GM18519 (cell line): ENCODE results near the gene ZCWPW1.
"Not testable (repeated sequence)": the region's sequence is repeated elsewhere in the genome, so short reads cannot be mapped to it uniquely, and the experiment has no call there.

Experiments
- ATAC-seq: cut with Tn5 transposase; IDR thresholded peaks from one replicate; pipeline ENCODE4 v1.9.1; 2021; ENCODE audit warnings: mild to moderate bottlenecking, moderate library complexity; ENCODE audit not compliant: unreplicated experiment, low FRiP score

The ZCWPW1 gene

DNA sequence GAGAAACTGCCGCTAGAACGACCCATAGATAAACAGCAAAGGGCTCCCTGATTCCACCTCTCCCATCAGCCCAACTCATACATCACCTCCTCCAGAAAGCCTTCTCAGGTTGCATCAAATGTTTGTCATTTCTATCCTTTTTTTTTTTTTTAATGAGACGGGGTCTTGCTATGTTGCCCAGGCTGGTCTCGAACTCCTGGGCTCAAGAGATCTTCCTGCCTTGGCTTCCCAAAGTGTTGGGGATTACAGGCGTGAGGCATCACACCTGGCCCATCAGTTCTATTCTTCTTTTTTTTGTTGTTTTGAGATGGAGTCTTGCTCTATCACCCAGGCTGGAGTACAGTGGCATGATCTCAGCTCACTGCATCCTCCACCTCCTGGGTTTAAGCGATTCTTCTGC, 28.5 kb upstream of the ZCWPW1 start:
- ATAC-seq: no peak

DNA sequence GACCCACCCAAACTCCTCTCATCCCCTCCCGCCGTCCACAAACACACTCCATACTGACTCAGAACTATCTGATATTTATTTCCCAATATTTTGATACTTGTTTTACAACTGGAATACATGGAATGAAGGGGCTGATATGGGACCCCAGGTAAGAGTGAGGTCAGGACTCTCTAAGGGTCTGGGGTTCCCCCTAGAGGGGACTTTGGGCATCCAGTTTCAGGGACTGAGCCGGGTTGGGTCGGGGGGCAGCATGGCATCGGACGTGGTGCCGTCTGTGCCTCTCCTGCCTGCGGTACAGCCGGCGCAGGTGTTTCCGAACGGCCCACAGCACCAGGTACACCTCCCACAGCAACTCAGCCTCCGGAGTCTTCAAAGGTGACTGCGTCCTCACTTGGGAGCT, 28.1 kb upstream of the ZCWPW1 start:
- ATAC-seq: no peak

DNA sequence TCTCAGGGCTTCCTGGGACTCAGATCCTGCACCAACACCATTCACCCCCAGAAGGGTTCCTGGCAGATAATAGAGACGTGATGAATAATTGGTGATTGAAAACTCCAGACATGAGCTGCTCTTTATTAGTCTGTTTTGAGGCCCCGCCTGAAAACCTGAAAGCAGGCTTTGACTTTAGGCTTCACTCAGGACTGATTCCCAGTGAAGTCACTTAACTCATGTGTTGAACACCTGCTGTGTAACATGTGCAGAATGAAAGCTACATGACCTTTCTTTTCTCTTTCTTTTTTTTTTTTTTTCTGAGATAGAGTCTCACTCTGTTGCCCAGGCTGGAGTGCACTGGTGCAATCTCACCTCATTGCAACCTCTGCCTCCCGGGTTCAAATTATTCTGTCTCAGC, 26.7 kb upstream of the ZCWPW1 start:
- no peak for ATAC-seq

DNA sequence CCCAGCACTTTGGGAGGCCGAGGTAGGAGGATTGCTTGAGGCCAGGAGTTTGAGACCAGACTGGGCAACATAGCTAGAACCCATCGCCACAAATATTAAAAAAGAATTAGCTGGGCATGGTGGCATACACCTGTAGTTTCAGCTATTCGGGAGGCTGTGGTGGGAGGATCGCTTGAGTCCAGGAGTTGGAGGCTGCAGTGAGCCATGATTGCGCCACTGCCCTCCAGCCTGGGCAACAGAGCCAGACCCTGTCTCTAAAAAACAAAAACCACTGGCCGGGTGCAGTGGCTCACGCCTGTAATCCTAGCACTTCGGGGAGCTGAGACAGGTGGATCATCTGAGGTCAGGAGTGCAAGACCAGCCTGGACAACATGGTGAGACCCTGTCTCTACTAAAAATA, 25.4 kb upstream of the ZCWPW1 start:
- not testable (repeated sequence) for ATAC-seq

DNA sequence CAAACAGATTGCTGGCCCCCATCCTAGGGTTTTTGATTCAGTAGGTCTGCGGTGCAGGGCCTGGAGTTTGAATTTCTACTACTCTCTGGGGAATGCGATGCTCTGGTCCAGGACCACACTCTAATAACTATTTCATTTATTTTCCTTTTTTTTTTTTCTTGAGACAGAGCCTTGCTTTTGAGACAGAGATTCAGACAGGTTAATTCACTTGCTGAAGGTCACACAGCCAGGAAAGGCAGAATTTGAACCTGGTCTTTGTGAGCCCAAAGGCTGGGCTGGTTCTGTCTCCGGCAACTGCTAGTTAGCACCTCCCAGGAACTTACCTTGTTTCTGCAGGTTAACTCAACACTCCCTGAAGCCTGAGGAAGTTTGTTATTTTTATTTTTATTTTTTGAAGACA, 24.0 kb upstream of the ZCWPW1 start:
- ATAC-seq: no peak

DNA sequence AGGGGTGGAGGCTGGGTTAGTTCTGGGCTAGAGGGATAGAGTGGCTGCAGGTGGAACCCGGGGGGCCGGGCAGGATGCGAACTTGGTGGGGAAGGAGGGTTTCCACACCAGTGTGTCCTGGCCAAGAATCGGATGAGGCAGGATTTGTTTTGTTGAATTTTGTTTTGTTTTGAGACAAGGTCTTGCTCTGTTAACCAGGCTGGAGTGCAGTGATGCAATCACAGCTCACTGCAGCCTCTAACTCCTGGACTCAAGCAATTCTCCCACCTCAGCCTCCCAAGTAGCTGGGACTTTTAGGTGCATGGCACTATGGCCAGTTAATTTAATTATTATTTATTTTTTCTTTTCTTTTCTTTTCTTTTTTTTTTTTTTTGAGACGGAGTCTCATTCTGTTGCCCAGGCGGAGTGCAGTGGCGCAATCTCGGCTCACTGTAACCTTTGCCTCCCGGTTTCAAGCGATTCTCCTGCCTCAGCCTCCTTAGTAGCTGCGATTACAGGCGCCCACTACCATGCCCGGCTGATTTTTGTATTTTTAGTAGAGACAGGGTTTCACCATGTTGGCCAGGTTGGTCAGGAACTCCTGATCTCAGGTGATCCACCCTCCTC, 20.8 kb upstream of the ZCWPW1 start:
- ATAC-seq: no peak

DNA sequence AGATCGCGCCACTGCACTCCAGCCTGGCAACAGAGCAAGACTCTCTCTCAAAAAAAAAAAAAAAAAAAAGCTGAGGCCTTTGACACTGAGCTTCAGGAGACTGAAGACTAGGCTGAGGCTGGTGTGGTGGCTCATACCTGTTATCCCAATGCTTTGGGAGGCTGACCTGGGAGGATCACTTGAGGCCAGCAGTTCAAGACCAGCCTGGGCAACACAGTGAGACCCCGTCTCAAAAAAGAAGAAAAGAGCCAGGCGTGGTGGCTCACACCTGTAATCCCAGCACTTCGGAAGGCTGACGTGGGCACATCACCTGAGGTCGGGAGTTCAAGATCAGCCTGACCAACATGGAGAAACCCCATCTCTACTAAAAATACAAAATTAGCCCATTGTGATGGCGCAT, 18.9 kb upstream of the ZCWPW1 start:
- not testable (repeated sequence) for ATAC-seq

DNA sequence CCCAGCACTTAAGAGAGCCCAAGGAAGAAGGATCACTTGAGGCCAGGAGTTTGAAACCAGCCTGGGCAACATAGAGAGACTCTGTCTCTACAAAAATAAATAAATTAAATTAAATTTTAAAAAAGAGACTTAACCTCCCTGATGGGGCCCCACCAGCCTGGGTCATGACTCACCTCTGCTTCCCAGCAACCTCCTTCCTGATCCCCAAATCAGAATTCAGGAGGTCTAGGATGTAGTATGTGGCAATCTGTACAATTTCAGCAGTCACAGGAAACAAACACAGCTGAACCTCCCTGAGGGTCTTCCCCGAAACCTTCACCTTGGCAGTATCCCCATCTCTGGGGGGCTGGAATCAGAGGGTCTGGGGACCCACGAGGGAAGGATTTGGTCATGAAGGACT, 17.5 kb upstream of the ZCWPW1 start:
- no peak for ATAC-seq

DNA sequence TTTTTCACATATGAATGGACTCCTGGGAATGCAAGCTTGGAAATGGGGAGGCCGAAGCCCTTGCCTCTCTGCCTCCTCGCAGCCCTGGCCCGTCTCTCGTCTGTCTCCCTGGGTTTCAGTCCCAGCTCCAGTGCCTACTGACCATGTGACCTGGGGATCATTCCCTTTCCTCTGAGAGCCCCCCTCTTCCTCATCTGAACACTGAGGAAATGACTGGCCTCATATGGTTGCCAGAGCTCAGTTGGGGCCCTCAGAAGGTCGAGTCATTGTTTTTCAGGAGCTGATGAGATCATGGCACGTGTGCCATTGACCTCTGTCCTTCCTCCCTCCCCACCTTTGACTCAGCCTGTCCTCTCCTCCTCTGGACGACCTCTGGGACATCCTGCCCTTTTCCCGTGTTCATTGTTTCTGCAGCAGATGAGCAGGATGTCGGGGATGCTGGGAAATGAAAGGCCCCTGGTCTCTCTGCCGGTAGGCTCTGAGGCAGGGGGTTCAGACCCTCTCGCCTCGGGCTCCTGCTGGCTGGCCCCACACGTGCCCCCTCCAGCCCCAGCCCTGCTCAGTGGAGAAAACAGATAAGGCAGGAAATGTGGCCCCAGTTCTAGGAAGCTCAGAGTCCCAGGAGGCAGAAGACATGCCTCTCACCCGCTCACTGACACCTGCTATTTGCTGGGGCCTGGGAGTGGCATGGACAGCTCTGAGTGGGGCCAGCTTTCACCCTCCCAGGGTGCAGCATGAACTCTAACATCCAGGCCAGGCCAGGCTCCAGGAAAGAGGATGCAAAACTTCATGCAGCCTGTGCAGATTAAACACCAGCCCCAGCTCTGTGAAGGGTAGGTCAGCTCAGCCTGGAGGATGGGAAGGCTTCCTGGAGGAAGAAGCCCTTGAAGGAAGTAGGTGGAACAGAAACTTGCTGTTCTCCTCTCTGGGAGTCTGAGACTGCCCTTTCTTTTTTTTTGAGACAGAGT, 16.1 kb upstream of the ZCWPW1 start:
- no peak for ATAC-seq

DNA sequence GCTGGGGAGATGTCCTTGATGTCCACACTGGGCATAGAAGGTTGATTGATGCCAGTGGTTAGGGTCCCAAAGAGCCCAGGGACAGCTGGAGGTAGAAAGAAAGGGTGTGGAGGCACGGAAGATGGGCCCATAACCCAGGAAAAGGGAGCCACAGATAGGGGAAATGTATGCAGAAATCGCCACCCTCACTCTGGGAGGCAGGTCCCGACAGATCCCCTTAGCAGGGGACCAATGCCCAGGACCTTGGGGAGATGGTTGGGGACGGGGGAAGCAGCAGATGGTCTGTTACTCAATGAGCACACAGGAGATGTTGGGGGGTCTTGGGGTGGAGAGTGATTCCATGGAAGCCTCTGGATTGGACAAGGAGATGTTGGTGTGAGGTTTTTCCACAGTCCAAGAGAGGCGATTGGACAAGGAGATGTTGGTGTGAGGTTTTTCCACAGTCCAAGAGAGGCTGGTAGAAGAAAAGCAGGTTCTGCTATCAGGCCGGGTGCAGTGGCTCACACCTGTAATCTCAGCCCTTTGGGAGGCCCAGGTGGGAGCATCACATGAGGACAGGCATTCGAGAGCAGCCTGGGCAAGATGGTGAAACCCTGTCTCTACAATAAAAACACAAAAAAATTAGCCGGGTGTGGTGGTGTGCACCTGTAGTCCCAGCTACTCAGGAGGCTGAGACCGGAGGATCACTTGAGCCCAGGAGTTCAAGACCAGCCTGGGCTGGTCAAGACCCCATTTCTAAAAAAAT, 14.8 kb upstream of the ZCWPW1 start:
- ATAC-seq: no peak

DNA sequence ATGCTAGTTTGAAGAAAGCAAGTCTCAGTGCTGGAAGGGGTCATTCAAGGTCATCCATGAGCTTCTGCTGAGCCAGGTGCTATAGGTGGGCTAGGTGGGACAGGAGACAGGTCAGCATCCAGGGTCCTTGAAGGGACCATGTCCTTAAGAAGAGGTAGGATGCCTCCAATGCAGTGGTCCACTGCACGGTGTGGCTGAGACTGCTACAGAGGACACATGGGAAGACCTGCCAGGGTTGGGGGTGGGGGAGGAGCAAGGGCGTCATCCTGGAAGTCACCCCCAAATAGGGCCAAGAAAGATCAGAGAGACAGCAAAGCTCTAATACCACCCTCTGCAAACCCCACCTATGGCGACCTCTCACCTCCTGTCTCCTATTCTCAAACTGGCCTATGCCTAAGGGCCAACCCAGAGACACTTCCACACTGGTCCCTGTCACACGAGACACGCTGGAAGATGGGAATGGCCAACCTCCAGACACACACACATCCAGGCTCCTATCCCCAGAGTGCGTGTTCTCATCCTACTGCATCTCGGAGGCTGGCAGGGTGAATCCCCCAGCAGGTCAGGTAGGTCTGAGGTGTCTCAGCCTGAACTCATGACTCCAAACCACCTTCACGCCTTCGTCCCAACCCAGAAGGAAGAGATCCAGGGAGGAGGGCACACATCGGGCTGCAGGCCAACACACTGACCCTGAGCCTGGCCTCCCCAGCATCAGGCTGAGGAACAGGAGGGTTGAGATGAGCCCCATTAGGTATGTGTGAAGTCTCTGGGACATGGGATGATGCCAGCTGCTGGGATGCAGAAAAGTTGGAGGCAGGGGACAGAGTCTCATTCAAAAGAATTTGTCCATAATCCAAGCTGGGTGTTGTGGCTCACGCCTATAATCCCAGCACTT, 13.4 kb upstream of the ZCWPW1 start:
- no peak for ATAC-seq

DNA sequence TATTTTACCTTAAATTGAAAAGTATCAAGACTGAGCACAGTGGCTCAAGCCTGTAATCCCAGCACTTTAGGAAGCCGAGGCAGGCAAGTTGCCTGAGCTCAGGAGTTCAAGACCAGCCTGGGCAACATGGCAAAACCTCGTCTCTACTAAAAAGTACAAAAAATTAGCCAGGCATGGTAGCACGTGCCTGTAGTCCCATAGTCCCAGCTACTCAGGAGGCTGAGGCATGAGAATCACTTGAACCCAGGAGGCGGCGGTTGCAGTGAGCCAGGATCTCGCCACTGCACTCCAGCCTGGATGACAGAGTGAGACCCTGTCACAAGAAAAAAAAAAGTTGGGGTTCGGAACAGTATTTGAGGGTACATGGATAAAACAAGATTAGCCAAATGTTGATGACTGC, 10.7 kb upstream of the ZCWPW1 start:
- ATAC-seq: not testable (repeated sequence)

DNA sequence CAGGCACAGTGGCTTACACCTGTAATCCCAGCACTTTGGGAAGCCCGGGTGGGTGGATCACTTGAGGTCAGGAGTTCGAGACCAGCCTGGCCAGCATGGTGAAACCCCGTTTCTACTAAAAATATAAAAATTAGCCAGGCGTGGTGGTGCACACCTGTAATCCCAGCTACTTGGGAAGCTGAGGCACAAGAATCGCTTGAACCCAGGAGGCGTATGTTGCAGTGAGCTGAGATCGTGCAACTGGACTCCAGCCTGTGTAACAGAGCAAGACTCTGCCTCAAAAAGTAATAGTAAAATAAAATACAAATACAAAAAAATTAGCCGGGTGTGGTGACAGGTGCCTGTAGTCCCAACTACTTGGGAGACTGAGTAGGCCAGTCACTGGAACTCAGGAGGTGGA, 10.2 kb upstream of the ZCWPW1 start:
- not testable (repeated sequence) for ATAC-seq

DNA sequence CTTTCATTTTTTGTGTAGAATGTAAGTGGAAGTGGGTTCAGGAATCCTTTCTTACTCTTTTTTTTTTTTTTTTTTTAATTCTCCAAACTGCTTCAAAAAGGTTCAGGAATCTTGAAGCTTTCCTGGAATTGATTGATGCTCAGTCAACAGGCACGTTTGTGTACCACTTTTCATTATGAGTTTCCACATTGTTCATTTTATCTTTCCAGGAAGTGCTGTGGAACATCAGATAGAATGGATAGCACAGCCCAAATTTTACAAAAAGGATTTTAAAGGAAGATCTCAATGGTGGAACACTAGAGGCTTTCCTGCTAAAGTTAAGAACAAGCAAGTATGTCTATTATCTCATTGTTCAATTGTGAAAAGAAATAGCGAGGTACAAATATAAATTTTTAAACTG, 9.7 kb upstream of the ZCWPW1 start:
- ATAC-seq: no peak

DNA sequence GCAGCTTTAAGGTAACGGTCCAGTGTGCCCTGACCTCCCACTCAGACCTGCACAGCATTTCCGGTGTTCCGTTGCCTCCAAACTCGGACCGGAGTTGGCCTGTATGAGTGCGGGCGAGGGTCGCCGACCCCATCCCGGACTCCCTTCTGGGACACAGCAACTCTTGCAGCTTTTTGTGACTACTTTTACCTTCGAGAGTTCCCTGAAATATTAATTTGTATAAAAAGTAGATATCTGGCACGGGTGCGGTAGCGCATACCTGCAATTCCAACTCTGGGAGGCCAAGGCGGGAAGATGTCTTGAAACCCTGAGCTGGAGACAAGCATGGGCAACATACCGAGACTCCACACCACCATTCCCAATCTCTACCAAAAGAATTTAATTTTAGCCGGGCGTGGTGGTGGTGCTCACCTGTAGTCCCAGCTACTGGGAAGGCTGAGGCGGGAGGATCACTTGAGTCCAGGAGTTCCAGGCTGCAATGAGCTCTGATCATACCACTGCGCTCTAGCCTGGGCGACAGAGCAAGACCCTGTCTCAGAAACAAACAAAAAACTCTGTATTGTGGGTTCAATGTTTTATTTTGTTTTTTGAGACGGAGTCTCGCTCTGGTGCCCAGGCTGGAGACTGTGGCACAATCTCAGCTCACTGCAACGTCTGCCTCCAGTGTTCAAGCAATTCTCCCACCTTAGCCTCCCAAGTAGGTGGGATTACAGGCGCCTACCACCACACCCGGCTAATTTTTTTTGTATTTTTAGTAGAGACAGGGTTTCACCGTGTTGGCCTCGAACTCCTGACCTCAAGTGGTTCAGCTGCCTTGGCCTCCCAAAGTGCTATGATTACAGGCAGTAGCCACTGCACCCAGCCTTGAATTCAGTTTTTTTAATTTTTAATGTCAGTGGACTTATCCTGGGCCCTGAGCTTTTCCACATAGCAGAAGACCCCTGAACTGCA, 8.9 kb upstream of the ZCWPW1 start:
- no peak for ATAC-seq

DNA sequence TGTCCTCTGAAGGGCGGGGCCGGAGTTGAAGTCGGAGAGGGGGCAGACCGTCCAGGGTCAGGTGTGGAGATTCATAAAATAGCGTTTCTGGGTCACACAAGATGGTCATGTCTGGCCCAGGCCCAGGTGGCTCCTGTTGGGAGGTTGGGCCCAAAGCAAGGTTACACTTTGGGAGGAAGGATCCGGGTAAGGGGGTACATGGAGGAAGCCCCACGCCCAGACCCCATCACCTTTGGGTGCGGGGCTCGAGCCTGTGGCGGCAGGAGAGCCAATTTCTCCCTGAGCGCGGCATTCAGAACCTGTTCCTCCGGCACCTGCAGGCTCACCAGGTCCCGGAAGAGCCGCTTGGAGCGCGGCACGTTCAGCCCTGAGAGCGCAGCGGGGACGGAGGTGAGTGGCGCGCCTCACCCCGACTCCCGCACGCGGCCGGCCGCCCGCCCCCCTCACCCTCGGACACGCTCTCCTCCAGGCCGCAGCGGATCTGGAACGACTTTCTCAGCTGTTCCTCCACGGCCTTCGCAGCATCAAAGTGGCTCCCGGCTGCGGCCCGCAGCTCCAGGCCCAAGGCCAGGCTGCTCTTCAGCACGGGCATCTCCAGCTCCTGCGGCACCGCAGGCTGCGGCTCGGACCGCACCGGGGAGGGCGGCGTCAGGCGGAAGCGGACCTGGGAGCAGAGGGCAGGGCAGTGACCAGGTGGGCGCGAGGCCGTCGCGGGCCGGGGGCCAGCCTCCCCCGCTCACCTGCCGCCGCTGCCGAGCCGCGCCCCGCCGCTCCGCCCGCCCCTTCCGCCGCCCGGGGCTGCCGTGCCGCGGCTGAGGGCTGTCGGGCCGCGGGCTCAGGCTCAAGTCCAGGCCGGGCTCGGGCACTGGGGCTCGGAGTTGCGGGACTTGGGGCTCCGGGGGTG, 7.2 kb upstream of the ZCWPW1 start:
- ATAC-seq: peak; percentile 3

DNA sequence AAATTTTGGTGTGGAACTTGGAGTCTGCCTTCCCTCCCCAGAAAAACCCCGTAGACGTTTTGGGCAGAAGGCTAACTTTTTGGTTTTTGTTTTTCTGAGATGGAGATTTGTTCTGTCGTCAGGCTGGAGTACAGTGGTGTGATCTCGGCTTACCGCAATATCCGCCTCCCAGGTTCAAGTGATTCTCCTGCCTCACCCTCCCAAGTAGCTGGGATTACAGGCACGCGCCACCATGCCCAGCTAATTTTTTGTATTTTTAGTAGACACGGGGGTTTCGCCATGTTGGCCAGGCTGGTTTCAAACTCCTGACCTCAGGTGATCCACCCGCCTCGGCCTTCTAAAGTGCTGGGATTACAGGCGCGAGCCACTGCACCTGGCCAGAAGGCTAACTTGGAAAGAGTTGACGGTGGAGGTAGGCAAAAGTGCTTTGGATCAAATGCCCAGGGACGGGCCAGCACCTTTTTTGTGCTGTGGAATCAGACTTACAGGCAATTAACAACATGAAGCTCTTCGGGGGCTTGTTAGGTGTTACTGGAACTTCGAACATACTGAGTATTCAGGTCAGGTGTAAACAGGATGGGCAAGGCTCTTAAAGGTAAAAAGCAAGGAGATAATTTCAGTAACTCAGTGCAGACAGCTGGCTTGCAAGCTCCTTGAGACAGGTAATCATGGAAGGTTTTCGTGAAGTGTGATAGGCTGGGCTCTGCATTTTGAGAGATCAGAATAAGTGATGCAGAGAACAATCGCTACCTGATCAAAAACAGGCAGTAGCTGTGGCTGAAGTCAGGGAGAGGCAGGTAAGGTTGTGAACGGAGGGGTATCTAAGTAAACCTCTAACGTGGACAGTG, 6.0 kb upstream of the ZCWPW1 start:
- ATAC-seq: no peak
